DOHH2 (cell line): Measurements from ENCODE around the gene DQX1.

Experiments used
- H3F3A ChIP-seq: fragments of 200-600 bp; sonication (generic), shearing (Covaris generic); 2 replicates; pipeline ENCODE4 v1.6.0; 2016; ENCODE audit warnings: antibody characterized with exemption, mild to moderate bottlenecking; ENCODE audit not compliant: control insufficient read depth, insufficient read depth
- H3K27ac ChIP-seq: fragments of 200-600 bp; sonication (generic); 2 replicates; pipeline ENCODE4 v1.5.1; 2014; ENCODE audit warnings: low read depth, mild to moderate bottlenecking, low read length, moderate library complexity
- H3K27me3 ChIP-seq: fragments of 200-600 bp; sonication (generic); 2 replicates; pipeline ENCODE4 v1.6.1; 2014; ENCODE audit warnings: mild to moderate bottlenecking, low read length, mixed read lengths; ENCODE audit not compliant: control insufficient read depth
- H3K36me3 ChIP-seq: fragments of 200-600 bp; sonication (generic); 2 replicates; pipeline ENCODE4 v1.6.1; 2014; ENCODE audit warnings: mild to moderate bottlenecking, low read length, moderate library complexity, mixed read lengths; ENCODE audit not compliant: control insufficient read depth
- H3K4me1 ChIP-seq: fragments of 200-600 bp; sonication (generic); 2 replicates; pipeline ENCODE4 v1.6.1; 2014; ENCODE audit warnings: mild to moderate bottlenecking, low read length, mixed read lengths; ENCODE audit not compliant: control insufficient read depth
- H3K4me2 ChIP-seq: fragments of 200-600 bp; sonication (generic); 2 replicates; pipeline ENCODE4 v1.6.0; 2014; ENCODE audit warnings: mild to moderate bottlenecking, low read length, moderate library complexity
- H3K4me3 ChIP-seq: fragments of 200-600 bp; sonication (generic); 2 replicates; pipeline ENCODE4 v1.5.1; 2014; ENCODE audit warnings: mild to moderate bottlenecking, low read length, mixed read lengths
- H3K79me2 ChIP-seq: fragments of 200-600 bp; sonication (generic); 2 replicates; pipeline ENCODE4 v1.6.1; 2014; ENCODE audit warnings: mild to moderate bottlenecking, low read length, mixed read lengths; ENCODE audit not compliant: control insufficient read depth
- H3K9me2 ChIP-seq: fragments of 200-600 bp; sonication (generic); replicated peaks from 2 replicates; pipeline ENCODE4 v1.6.1; 2014; ENCODE audit warnings: mild to moderate bottlenecking, low read length, mixed read lengths; ENCODE audit not compliant: control insufficient read depth
- H3K9me3 ChIP-seq: fragments of 200-600 bp; sonication (generic); 2 replicates; pipeline ENCODE4 v1.6.1; 2014; ENCODE audit warnings: antibody characterized with exemption, low read length, mixed read lengths; ENCODE audit not compliant: control insufficient read depth, insufficient read depth
- H4K20me1 ChIP-seq: fragments of 200-600 bp; sonication (generic); 2 replicates; pipeline ENCODE4 v1.6.0; 2014; ENCODE audit warnings: low read depth, mild to moderate bottlenecking, antibody characterized with exemption, low read length, moderate library complexity; ENCODE audit not compliant: control insufficient read depth, insufficient read depth
- CTCF ChIP-seq: fragments of 200-600 bp; sonication (generic); IDR thresholded peaks from one replicate; pipeline ENCODE4 v1.5.1; 2014; ENCODE audit warnings: antibody characterized with exemption, mild to moderate bottlenecking, low read depth, low read length; ENCODE audit not compliant: poor library complexity, severe bottlenecking
- EZH2phosphoT487 ChIP-seq: fragments of 200-600 bp; sonication (generic); IDR thresholded peaks from 2 replicates; pipeline ENCODE4 v1.6.1; 2017; ENCODE audit warnings: borderline replicate concordance, mild to moderate bottlenecking, antibody characterized with exemption, low read length, moderate library complexity, mixed read lengths

The DQX1 gene

GRCh38 chr2:74499940-74500577 is 26.0 kb downstream of the DQX1 start:
- Histone ChIP-seq H3K9me2 (no peaks in the 10 kb centered on the region), H4K20me1 (no peaks in the 10 kb centered on the region), H3K9me3 (no peaks in the 10 kb centered on the region), H3K79me2 (no peaks in the 10 kb centered on the region), H3F3A (no peaks in the 10 kb centered on the region), H3K4me2 (no peak overlapping the region), H3K4me1 (peaks cover 20% of the 10 kb centered on the region), H3K27me3 (peaks cover 61% of the 10 kb centered on the region), H3K27ac (no peak overlapping the region), H3K36me3 (peaks cover under 1% of the 10 kb centered on the region), H3K4me3 (no peak overlapping the region)
- TF ChIP-seq EZH2phosphoT487: no peak
- no peak for TF ChIP-seq CTCF

- peak within 1 kb of the TSS; percentile 35; the same call in 1 of the 2 replicates for H3K4me3 ChIP-seq
- no peak within 1 kb of the TSS for H3K27ac ChIP-seq
- no peaks in the 10 kb centered on the region for H3K79me2 ChIP-seq
- H3K9me2 ChIP-seq: no peaks in the 10 kb centered on the region
- no peaks in the 10 kb centered on the region for H4K20me1 ChIP-seq
- peak within 1 kb of the TSS; percentile 38 for H3K4me2 ChIP-seq
- H3K36me3 ChIP-seq: no peaks in the 10 kb centered on the region; the same call in 1 of the 2 replicates
- peaks cover 61% of the 10 kb centered on the region for H3K27me3 ChIP-seq
- TF ChIP-seq CTCF (no peak), EZH2phosphoT487 (no peak)
- H3K4me1 ChIP-seq: peaks cover 20% of the 10 kb centered on the region
- H3F3A ChIP-seq: no peaks in the 10 kb centered on the region
- H3K9me3 ChIP-seq: no peaks in the 10 kb centered on the region
These were observed 26.6 kb downstream of the DQX1 start, which contains the start of gene LBX2 for GRCh38 chr2:74499267-74499939. Gene LBX2, minus strand, starts transcription at chr2:74499603. Its CDS starts 66 bp downstream, at chr2:74499537.

- Histone ChIP-seq H3K4me3 (peak overlapping the region; percentile 35; the same call in 1 of the 2 replicates), H3K9me3 (no peaks in the 10 kb centered on the region), H3K27me3 (peaks cover 61% of the 10 kb centered on the region), H3F3A (no peaks in the 10 kb centered on the region), H3K79me2 (no peaks in the 10 kb centered on the region), H4K20me1 (no peaks in the 10 kb centered on the region), H3K36me3 (peaks cover 1% of the 10 kb centered on the region; the same call in 1 of the 2 replicates), H3K4me2 (peak overlapping the region; percentile 38), H3K9me2 (no peaks in the 10 kb centered on the region), H3K4me1 (peaks cover 20% of the 10 kb centered on the region), H3K27ac (no peak overlapping the region)
- TF ChIP-seq EZH2phosphoT487 (peak; percentile 71), CTCF (no peak)
These were observed 27.3 kb downstream of the DQX1 start for GRCh38 chr2:74498500-74499266.
